Measurements from ENCODE around the gene GABRA4.

The GABRA4 gene

DNA sequence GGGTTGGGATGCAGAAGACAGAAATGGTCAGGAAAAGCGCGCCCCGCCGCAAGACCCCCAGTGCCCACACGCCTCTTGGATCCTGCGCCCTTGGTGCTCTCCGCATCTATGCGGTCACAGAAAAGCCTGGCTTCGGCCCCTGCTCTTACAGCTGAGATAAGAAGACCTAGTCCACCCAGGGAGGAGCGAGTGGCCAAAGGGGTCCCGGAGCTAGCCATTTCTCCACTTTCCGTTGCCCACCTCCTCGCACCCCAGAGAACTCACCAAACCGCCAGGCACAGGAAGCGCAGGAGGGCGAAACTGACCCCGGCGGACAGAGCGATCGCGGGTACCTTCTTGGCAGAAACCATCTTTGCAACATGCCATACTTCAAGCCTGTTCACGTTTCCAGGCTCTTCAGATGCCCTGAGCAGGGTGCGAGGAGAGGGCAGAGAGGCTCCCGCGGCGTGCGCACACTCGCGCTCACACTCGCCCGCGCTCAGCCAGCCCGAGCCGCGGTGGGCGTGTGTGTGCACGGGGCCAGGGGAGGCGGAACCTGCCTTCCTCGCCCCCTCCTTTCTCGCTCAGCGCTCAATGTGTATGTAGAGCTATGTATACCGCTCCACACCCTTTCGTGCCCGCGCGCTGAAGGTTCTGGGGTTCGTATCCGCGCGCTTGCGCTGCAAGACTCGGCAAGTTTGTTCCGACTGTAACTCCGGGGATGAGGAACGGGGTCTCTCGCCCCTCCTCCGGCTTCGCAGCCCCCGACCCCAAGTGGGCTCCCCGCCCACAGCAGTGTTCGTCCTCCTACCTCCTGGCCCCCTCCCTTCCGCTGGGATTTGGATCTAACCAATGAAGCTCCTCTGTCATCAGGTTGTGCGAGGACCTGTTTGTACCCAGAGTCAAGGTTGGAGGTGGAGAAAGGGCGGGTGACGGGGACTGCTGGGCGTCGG is at the start of gene GABRA4:
Gene GABRA4, minus strand, starts transcription at position 507 of the 932 bp plus-strand sequence. Its CDS starts 157 bp downstream, at position 350.
- no peak for DNase-seq (ENCODE audit: low read depth in 2 of 2)

DNA sequence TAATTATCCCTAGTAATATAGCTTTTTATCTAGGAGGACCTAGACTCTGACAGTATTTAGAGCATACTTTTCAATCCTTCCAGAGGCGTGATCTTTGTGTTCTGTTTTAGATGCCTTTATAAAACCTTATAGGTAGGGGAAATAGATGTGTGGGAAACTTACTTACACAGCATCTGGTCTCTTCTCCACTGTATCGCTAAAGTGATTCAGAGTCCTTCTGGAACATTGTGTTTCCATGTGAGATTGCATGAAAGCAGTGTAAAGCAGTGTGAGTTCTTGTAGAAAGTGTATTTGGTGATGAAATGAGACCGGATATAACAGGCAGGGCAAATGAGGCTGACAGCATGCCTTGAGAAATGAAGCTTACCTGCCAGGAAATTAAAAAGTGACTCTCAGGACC is 47.4 kb upstream of the GABRA4 start:
- DNase-seq (ENCODE audit: low read depth in 2 of 2): no peak

DNA sequence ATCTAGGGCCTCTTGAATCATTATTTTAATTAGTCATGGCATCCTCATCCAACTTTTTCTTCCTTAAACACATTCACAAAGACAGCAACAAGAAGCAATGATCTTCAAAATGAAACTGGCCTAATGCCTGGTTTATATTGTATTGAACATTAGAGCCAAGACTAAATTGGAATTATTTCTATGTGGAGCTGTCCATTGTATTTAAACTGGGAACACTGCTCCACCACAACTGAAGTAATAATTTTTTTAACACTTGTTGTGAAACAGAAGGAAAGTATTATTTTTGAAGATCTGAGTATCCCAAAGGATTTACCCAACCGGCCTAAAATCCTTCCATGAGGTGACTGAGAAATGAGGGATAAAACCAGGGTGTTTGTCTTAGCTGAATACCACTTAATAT is 44.9 kb upstream of the GABRA4 start:
- DNase-seq (ENCODE audit: low read depth in 2 of 2): no peak

DNA sequence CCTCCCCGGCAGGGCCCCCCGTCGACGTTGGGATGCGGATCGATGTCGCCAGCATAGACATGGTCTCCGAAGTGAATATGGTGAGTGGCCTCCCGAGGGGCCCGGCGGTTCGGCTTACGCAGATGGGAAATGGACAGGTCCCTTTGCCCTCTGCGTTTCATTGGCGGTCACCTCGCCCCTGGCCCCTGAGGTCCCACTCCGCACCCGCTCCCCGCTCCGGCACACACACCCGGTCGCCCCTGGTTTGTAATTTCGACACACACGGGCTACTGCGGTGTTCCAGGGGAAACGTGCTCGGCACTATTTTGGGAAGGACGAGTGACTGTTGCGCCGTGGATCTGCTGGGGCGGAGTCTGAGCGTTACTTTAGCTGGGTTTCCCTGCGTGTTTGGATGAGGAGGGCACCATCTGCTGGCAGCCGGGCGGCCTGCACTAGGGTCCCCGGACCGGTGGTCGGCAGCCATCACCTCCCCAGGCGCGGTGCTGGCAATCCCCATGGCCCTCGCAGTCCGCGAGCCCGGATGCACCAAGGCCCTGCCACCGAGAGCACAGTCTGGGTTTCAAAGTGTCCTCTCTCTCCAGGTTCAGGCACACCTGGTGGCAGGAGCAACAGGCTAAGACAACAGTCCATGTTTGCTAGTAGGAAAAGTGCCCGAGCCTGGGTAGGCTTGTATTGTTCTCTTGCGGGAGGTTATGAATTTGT is 39.2 kb upstream of the GABRA4 start:
- no peak for DNase-seq (ENCODE audit: low read depth in 2 of 2)

DNA sequence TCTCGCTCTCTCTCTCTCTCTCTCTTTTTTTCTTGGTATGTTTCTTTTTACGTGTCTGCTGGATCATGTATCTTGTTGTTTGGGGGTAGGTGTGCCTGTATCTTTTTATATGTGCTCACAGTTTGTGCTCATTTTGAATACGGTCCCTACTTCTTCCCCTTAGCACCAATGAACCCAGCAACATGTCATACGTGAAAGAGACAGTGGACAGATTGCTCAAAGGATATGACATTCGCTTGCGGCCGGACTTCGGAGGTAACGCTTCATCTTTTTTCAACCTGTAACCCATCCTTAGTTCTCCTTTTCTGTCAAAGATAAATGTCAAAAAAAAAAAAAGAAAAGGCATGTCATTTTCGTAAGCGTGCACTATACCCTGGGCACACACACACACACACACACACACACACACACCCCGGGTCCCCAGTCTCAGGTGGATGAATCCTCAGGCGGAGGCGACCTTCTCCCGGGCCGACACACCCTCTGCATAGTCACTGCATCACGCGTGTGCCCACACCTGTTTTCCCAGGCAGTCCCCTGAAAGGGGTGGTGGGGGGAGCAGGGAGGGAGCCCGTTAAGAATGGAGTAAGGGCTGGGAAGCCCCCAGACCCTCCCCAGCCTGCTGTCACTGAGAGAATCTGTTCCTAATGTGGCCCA is 38.5 kb upstream of the GABRA4 start:
- DNase-seq (ENCODE audit: low read depth in 2 of 2): no peak

DNA sequence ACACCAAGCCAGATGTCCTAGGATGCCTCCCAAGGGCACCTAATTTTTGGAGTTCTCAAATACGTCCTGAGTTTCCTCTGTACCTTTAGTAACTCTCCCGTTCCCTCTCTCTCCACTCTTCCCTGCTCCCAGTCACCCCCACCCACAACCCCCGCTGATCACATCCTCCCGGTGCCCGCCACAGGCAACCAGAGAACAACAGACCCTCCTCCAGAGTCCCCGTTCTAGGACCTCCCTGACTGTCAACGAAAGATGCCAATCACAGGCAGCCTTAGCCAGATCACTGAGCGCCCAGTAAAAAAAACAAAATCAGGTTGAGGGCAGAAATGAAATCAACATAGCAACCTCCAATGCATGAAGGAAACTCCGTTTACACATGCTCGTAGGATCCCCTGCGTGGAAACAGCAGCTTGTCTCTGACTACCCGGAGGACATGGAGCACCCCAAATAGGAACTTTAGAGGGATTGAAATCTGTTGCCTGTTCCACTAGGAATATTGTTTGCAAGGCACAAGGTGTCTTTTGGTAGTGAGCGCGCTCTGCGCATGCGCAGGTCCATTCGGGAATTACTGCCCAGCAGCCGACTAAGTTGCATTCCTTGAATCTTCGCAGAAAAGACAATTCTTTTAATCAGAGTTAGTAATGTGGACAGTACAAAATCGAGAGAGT is 37.8 kb upstream of the GABRA4 start, which contains the start of gene GABRB1:
Gene GABRB1, plus strand, starts transcription at position 557 of the 668 bp plus-strand sequence.
- DNase-seq (ENCODE audit: low read depth in 2 of 2): peak in 1 of 2 experiments; percentile 9

DNA sequence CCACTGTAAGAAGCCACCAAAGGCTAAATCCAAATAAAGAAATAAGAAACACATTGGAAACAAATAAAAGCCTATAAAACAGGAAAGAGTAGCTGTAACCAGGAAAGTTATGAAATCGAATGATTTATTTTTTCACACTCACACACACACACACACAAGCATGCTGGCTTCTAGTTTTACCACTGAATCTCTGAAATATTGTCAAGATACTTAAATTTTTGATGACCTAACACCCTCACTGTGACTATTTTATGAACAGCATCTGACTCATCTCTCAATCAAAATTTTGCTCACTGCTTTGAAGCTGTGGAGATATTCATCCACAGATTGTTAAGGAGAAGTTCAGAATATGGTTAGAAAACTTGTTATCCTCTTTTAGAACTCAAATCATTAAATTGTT is 24.1 kb upstream of the GABRA4 start:
- no peak for DNase-seq (ENCODE audit: low read depth in 2 of 2)

DNA sequence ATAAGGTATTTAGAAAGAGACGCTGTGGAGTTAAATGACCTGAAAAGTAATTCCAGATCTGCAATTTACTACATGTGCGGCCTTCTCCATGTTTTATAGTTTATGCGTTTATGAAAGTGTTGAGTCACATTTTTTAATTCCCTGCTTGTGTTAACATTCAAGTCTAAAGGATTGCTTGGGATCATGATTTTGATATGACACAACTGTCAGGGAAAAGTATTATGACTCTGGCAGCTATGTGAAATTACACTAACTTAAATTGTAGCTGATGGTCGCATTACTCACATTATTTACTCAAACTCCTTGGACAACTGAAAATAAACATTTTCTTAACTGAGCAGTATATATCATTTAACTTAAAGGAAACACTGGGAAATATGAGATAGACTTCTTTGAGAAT is 23.7 kb upstream of the GABRA4 start:
- DNase-seq (ENCODE audit: low read depth in 2 of 2): no peak

DNA sequence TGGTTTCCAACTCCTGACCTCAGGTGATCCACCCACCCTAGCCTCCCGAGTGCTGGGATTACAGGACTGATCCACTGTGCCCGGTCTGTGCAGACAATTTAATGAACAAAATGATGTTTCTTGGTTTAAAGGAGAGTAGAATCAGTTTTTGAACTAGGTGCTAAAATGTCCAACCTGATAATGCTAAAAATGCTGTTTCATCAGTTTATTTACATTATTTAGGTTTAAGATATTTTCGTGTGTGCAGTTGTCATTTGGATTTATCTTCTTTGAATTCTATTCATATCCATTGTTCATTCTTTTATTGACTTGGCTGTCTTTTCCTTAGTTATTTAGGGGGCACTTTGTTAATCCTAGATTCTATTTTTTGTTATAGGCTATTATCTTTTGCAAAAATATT is 20.0 kb upstream of the GABRA4 start:
- no peak for DNase-seq (ENCODE audit: low read depth in 2 of 2)

DNA sequence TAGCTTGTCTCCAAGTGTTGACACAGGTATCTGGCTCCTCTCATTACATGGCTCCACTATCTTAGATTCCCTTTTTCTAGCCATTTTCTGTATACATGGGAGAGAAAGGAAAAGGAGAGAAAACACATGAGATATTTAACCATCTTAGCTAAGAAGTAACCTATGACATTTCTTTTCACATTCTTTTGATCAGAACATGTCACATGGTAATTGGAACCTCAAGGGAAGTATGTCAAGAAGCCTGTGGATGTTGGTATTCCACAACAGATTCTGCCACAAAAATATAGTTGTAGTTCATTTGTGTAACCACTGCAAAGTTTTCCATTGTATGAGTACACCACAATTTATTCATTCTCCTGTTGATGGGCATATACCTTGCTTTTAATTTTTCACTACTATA is 19.3 kb upstream of the GABRA4 start:
- no peak for DNase-seq (ENCODE audit: low read depth in 2 of 2)

DNA sequence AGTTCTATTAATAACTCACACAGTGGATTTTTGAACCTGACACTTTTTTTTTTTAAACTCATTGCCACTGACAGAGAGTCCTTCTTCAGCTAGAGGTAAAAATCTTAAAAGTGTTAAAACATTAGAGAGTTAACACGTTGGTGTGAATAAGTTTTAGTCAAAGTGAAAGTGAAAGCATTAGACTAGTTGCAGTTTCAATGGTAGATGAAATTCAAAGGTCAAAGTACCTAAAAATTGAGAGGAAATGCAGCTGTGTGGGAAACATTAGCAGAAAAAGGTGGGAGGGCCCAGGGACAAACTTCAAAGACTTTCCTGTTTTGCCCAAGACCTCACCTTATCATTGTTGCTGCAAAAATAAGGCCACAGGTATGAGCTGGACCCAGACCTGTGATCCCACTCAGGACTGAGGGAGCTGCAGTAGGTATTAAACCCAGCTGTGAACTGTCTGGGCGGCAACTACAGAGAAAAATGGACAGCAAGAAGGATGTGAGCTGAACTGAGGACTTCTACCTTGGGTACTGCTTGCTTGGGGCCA is 17.6 kb upstream of the GABRA4 start:
- no peak for DNase-seq (ENCODE audit: low read depth in 2 of 2)

DNA sequence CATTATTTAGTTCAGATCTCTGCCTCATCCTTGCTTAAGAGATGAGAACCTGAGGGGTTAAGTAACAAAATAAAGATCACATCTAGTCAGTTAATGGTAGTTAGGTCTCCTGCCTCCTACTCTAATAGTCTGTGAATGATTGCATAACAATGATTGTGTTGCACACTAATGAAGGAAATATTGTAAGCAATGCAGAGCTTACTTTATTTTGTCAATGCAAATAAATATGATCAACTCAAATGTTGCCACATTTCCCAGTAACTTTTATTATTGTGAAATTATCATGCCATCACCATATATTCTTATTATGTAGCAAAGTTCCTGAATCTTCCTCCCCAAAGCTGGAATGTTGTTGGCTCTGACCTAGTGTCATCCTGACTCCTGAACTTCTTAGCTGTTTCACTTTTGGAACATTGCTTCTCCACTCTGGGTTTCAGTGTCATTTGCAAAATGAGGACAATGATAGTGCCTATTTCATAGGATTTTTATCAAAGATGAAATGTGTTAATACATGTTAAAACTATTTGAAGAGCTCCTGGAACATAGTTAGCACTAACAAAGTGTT is 17.0 kb upstream of the GABRA4 start:
- no peak for DNase-seq (ENCODE audit: low read depth in 2 of 2)

DNA sequence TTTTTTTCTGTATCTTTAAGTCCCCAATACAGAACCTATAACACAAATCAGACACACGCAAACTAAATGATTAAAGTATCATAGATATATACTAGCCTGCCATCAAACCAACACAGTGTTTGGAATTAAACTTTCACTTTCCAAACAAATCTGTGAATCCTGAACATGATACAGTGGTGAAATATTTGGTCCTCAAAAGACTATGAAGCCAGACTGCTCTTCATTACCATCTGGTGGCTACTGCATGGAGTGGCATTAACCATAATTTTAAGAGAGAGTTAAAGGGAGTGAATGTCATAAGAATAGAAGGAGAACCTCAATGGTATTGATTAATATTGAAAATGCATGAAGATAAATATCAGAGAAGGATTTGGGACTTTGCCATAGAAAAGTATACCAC is 9.2 kb upstream of the GABRA4 start:
- no peak for DNase-seq (ENCODE audit: low read depth in 2 of 2)

DNA sequence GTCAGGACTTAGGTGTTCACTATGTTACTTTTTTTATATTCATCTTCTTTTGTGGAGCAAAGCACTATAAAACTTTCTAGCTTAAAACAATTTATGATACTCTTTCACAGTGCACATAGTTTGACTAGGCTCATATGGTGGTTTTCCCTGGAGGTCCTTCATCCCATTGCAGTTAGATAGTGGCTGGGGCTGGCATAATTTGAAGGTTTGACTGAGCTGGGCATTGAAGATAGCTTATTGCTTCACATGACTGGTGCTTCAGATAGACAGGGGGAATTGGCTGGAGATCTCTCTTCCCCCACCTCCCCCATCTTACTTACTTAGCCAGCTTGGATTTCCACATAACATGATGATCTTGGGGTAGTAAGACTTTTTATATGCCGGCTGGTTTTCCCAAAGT is 7.0 kb upstream of the GABRA4 start:
- DNase-seq (ENCODE audit: low read depth in 2 of 2): no peak

DNA sequence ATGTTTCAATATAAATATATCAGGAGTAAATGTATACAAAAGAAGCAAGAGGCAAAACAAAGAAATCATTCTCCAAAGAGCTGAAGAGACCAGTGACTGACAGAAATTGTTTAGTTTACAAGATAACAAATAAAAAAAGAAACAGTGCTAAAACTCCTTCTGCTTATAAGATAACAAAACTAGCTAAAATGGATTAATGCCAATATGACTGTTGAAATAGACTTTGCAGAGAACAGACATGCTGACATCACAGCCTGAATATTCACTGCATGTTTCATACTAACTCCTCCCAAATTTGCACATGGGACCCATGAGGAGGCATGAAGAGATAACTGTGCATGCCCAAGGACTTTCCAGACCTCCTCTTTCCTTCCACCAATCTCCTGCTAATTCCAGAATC is 6.2 kb upstream of the GABRA4 start:
- no peak for DNase-seq (ENCODE audit: low read depth in 2 of 2)

DNA sequence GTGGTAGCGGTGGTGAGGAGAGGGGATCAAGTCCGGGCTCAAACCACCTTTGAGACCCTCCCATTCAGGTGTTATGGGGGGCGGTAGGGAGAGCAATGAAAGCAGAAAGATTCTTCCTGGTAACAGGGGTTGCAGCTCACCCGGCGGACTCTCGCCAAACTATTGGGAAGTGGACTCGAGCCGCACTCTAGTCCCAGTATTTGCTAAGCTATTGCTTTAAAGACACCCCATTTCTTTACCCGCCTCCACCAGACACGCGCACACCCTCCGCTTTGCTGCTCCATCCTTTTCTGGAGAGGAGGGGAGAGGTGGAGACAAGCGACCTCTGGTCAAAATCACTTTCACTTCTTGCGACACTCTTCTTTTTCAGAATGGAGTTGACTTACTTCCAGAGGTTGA is 625 bp upstream of the GABRA4 start:
- DNase-seq (ENCODE audit: low read depth in 2 of 2): no peak

DNA sequence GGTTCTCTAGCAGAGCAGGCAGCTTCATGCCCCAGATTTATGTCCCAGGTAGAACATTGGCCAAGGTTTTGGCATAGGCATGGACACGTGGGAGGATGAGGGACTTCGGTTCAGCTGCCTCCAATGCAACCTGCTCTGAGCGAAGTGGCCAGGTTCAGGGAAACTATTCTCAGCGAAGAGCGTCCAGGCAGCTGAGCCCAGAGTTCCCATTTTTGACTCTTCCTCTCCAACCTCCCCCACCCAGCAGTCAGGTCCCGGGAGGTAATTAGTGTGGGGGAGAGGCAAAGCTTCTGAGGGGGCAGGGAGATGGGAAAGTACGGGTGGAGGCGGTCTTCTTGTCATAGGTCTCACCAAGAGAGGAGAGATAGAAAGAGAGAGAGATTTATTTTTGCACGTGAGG is 1.0 kb downstream of the GABRA4 start:
- DNase-seq (ENCODE audit: low read depth in 2 of 2): no peak

DNA sequence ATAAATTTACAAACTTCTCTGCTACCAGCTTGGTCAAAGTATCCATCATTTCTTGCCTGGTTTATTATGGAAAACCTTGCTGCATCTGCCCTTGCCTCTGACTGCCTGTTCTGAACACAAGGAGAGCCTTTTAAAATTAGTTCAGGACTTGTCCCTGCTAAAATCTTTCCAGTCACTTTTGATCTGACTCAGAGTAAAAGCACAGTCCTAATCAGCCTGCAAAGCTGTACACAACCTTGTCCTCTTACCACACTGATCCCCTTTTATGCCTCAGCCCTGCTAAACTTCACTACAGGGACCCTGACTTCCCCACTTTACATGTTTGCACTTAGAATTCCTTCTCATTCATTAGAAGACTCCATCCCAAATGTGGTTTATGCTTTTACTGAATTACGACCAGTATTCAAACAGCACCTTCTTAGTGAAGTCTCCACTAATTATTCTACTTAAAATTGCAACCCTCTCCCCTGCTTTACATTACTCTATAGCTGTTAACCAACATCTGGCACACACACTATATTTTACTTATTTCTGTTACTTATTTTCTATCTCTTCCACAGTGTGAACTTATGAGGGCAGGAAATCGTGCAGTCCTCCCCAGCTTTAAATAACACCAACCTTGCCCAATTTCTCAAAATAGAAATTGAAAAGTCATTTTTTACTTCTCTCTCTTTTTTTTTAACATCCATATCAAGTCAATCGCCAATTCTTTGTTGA is 6.3 kb downstream of the GABRA4 start:
- DNase-seq (ENCODE audit: low read depth in 2 of 2): no peak

DNA sequence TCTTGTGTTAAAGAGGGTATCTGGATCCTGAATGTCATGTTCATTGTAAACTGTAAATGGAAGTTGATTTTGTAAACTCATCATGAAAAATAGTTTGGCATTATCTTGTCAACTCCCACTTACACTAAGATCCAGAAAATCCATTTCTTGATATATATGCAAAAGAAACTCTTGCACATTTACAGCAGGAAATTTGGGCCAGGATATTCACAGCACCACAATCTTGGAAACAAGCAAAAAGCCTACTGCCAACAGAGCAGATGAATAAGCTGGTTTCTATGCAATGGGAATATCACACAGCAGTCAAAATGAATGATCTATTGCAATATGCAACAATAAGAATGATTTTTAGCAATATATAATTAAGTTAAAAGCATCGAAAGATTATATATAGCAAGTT is 8.6 kb downstream of the GABRA4 start:
- no peak for DNase-seq (ENCODE audit: low read depth in 2 of 2)

DNA sequence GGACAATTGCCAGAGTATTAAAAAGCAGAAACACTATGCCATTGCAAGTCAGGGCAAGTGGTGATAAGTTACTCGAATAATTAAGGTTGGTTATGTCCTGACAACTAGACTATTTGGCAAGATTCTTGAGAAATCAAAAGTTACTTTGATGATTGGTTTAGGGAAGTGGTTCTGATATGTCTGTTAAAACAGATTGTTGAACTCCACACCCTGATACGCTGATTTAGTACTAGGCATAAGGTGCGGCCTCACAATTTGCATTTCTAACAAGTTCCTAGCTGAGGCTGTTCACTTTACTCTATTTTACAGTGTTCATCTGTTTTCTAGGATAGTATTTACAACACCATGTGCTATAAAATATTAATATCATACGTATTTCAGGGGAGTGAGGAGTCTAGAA is 12.5 kb downstream of the GABRA4 start:
- DNase-seq (ENCODE audit: low read depth in 2 of 2): no peak

DNA sequence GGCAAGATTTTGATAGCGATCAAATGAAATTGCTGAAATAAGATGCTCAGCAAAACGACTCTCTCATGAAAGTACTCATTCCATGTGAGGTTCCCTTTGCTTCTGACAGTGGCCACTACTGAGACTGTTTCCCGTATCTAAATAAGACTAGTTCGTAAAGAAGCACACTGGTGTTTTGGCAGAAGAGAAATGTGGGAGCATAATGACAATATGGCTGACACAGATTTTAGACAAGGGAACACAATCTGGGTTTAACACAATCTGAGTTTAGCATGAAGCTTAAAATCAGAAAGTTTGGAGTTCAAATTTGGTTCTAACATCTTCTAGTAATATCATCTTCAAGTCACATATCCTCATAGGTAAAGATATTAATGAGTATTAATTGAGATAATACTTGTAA is 13.7 kb downstream of the GABRA4 start:
- no peak for DNase-seq (ENCODE audit: low read depth in 2 of 2)

All from fibroblast of skin of left biceps (primary cell).